Measurements from ENCODE around the gene RUVBL1.

The RUVBL1 gene

GRCh38 chr3:128083396-128083795, 40.2 kb downstream of the RUVBL1 start:
- Histone ChIP-seq H3K79me2 (ENCODE audit: control insufficient read depth, low read length) (no peaks in the 10 kb centered on the region), H3K4me3 (ENCODE audit: low read length) (no peak overlapping the region), H3K4me2 (ENCODE audit: low read length) (no peak overlapping the region), H3K9me3 (ENCODE audit: control insufficient read depth, insufficient read depth, low read length) (no peaks in the 10 kb centered on the region), H3K4me1 (ENCODE audit: control insufficient read depth, low read length) (no peaks in the 10 kb centered on the region), H3K9me2 (replicated peaks; ENCODE audit: control insufficient read depth, low read length) (no peaks in the 10 kb centered on the region), H3K36me3 (ENCODE audit: control insufficient read depth, low read length) (peaks cover 90% of the 10 kb centered on the region), H3F3A (ENCODE audit: control insufficient read depth, insufficient read depth) (peaks cover 3% of the 10 kb centered on the region; the same call in 1 of the 2 replicates), H4K20me1 (ENCODE audit: control insufficient read depth, insufficient read depth, low read depth, low read length) (no peaks in the 10 kb centered on the region), H3K27ac (ENCODE audit: low read depth, low read length) (no peak overlapping the region), H3K27me3 (ENCODE audit: control insufficient read depth, low read length) (no peaks in the 10 kb centered on the region)
- TF ChIP-seq EZH2phosphoT487 (IDR thresholded peaks at IDR 0.05; ENCODE audit: borderline replicate concordance, low read length) (no peak), CTCF (IDR thresholded peaks at IDR 0.05; ENCODE audit: low read depth, low read length, poor library complexity, severe bottlenecking) (no peak)

GRCh38 chr3:128082546-128082945, 41.1 kb downstream of the RUVBL1 start:
- no peak for TF ChIP-seq EZH2phosphoT487 (IDR thresholded peaks at IDR 0.05; ENCODE audit: borderline replicate concordance, low read length)
- no peak for TF ChIP-seq CTCF (IDR thresholded peaks at IDR 0.05; ENCODE audit: low read depth, low read length, poor library complexity, severe bottlenecking)
- peaks cover 3% of the 10 kb centered on the region; the same call in 1 of the 2 replicates for H3F3A ChIP-seq (ENCODE audit: control insufficient read depth, insufficient read depth)
- peaks cover 89% of the 10 kb centered on the region for H3K36me3 ChIP-seq (ENCODE audit: control insufficient read depth, low read length)
- no peaks in the 10 kb centered on the region for H3K27me3 ChIP-seq (ENCODE audit: control insufficient read depth, low read length)
- no peak overlapping the region for H3K4me2 ChIP-seq (ENCODE audit: low read length)
- peaks cover 2% of the 10 kb centered on the region; the same call in 1 of the 2 replicates for H4K20me1 ChIP-seq (ENCODE audit: control insufficient read depth, insufficient read depth, low read depth, low read length)
- H3K4me1 ChIP-seq (ENCODE audit: control insufficient read depth, low read length): peaks cover 6% of the 10 kb centered on the region
- no peak overlapping the region for H3K4me3 ChIP-seq (ENCODE audit: low read length)
- H3K27ac ChIP-seq (ENCODE audit: low read depth, low read length): no peak overlapping the region
- no peaks in the 10 kb centered on the region for H3K79me2 ChIP-seq (ENCODE audit: control insufficient read depth, low read length)
- H3K9me3 ChIP-seq (ENCODE audit: control insufficient read depth, insufficient read depth, low read length): no peaks in the 10 kb centered on the region
- H3K9me2 ChIP-seq (replicated peaks; ENCODE audit: control insufficient read depth, low read length): no peaks in the 10 kb centered on the region

- Histone ChIP-seq H3K4me1 (ENCODE audit: control insufficient read depth, low read length) (peaks cover 12% of the 10 kb centered on the region), H3K27me3 (ENCODE audit: control insufficient read depth, low read length) (no peaks in the 10 kb centered on the region), H4K20me1 (ENCODE audit: control insufficient read depth, insufficient read depth, low read depth, low read length) (peaks cover 4% of the 10 kb centered on the region; the same call in 1 of the 2 replicates), H3F3A (ENCODE audit: control insufficient read depth, insufficient read depth) (peaks cover 3% of the 10 kb centered on the region; the same call in 1 of the 2 replicates), H3K79me2 (ENCODE audit: control insufficient read depth, low read length) (no peaks in the 10 kb centered on the region), H3K9me3 (ENCODE audit: control insufficient read depth, insufficient read depth, low read length) (no peaks in the 10 kb centered on the region), H3K36me3 (ENCODE audit: control insufficient read depth, low read length) (peaks cover 85% of the 10 kb centered on the region), H3K27ac (ENCODE audit: low read depth, low read length) (no peak overlapping the region), H3K4me3 (ENCODE audit: low read length) (no peak overlapping the region), H3K4me2 (ENCODE audit: low read length) (no peak overlapping the region), H3K9me2 (replicated peaks; ENCODE audit: control insufficient read depth, low read length) (no peaks in the 10 kb centered on the region)
- no peak for TF ChIP-seq EZH2phosphoT487 (IDR thresholded peaks at IDR 0.05; ENCODE audit: borderline replicate concordance, low read length)
Observed at GRCh38 chr3:128081846-128082245, 41.8 kb downstream of the RUVBL1 start.

- Histone ChIP-seq H3K27ac (ENCODE audit: low read depth, low read length) (no peak overlapping the region), H3K79me2 (ENCODE audit: control insufficient read depth, low read length) (no peaks in the 10 kb centered on the region), H4K20me1 (ENCODE audit: control insufficient read depth, insufficient read depth, low read depth, low read length) (peaks cover 4% of the 10 kb centered on the region; the same call in 1 of the 2 replicates), H3K4me1 (ENCODE audit: control insufficient read depth, low read length) (peaks cover 18% of the 10 kb centered on the region), H3K27me3 (ENCODE audit: control insufficient read depth, low read length) (no peaks in the 10 kb centered on the region), H3F3A (ENCODE audit: control insufficient read depth, insufficient read depth) (peaks cover 3% of the 10 kb centered on the region), H3K4me3 (ENCODE audit: low read length) (no peak overlapping the region), H3K4me2 (ENCODE audit: low read length) (no peak overlapping the region), H3K36me3 (ENCODE audit: control insufficient read depth, low read length) (peaks cover 79% of the 10 kb centered on the region), H3K9me3 (ENCODE audit: control insufficient read depth, insufficient read depth, low read length) (no peaks in the 10 kb centered on the region), H3K9me2 (replicated peaks; ENCODE audit: control insufficient read depth, low read length) (no peaks in the 10 kb centered on the region)
- no peak for TF ChIP-seq EZH2phosphoT487 (IDR thresholded peaks at IDR 0.05; ENCODE audit: borderline replicate concordance, low read length)
- TF ChIP-seq CTCF (IDR thresholded peaks at IDR 0.05; ENCODE audit: low read depth, low read length, poor library complexity, severe bottlenecking): no peak
Observed at GRCh38 chr3:128081226-128081625, 42.4 kb downstream of the RUVBL1 start.

Measured in DOHH2 (cell line).